GM18873 (cell line): ENCODE data around the gene IGFBP6.

Source experiments
- ATAC-seq: cut with Tn5 transposase; IDR thresholded peaks from one replicate; pipeline ENCODE4 v1.9.1; 2021; ENCODE audit warnings: mild to moderate bottlenecking, moderate library complexity, moderate number of reproducible peaks; ENCODE audit not compliant: unreplicated experiment, low FRiP score

IGFBP6 gene

GRCh38 chr12:53097564-53098353 is at the start of gene IGFBP6:
Gene IGFBP6 (plus strand): TSS chr12:53097667. CDS start chr12:53097718, 51 bp downstream.
- ATAC-seq: no peak

GRCh38 chr12:53048033-53048779 is 49.3 kb upstream of the IGFBP6 start:
- no peak for ATAC-seq

GRCh38 chr12:53048780-53049401 is 48.6 kb upstream of the IGFBP6 start:
- ATAC-seq: no peak

GRCh38 chr12:53049571-53050318 is 47.7 kb upstream of the IGFBP6 start, which contains the start of gene TNS2:
Gene TNS2 (plus strand): TSS chr12:53050065. CDS start chr12:53050186, 121 bp downstream.
- ATAC-seq: no peak

- no peak for ATAC-seq
Measured at GRCh38 chr12:53050426-53051057, 46.9 kb upstream of the IGFBP6 start.

- no peak for ATAC-seq
Measured at GRCh38 chr12:53051058-53051880, 46.2 kb upstream of the IGFBP6 start.

DNA sequence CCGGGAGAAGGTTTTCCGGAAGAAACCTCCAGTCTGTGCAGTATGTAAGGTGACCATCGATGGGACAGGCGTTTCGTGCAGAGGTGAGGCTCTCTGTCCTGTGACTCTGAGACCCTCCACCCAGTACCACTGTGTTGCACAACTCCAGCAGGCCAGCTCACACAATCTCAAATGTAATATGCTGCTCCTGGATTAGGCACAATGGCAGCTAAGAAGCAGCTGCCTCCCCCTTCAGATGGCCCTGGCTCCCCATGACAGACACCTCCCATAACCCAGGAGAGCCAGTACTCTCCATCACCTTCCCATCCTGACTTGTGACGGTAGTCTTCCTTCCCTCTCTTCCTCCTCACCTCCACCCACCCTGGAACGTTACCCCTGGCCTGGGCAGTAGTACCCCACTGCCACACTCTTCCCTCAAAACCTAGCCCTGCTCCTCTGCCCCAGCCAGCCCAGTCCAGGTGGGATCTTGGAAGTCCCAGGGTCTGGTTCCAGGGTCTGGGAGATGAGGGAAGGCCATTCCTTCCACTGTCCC is 45.5 kb upstream of the IGFBP6 start:
- ATAC-seq: no peak

DNA sequence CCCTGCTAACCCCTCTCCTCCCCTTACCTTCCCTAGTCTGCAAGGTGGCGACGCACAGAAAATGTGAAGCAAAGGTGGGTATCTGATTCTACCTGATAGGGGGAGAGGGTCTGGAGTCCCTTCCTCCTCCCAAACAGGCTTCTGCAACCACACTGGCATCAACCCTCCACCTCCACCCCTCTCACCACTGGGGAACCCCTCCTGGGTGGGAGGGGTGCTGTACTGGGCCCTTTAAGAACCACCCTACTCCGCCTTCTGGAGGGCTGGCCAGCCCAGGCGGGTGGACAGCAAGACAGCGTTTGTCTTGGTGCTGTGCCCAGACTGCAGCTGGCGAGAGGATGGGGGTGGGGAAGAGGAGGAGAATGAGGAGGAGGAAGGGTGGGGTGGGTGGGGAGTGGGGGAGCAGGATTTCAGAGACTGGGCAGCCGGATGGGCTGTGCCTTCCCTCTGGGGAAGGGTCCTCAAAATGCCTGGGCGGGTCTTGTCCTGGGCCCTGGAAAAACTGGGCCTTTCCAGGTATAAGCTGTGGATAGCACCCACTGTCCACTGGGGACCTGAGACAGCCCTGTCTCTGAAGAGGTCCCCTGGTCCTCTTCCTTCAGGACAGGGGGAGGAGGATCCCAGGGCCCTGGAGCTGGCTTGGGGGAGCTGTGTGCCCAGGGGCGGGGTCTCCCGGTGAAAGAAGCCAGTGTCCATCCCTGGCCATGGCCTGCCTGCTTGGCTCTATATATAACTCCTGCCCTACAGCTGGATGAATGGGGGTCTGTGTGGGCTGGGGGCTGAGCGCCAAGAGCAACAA is 44.8 kb upstream of the IGFBP6 start:
- no peak for ATAC-seq

- no peak for ATAC-seq
Measured at GRCh38 chr12:53053218-53054111, 44.0 kb upstream of the IGFBP6 start.

DNA sequence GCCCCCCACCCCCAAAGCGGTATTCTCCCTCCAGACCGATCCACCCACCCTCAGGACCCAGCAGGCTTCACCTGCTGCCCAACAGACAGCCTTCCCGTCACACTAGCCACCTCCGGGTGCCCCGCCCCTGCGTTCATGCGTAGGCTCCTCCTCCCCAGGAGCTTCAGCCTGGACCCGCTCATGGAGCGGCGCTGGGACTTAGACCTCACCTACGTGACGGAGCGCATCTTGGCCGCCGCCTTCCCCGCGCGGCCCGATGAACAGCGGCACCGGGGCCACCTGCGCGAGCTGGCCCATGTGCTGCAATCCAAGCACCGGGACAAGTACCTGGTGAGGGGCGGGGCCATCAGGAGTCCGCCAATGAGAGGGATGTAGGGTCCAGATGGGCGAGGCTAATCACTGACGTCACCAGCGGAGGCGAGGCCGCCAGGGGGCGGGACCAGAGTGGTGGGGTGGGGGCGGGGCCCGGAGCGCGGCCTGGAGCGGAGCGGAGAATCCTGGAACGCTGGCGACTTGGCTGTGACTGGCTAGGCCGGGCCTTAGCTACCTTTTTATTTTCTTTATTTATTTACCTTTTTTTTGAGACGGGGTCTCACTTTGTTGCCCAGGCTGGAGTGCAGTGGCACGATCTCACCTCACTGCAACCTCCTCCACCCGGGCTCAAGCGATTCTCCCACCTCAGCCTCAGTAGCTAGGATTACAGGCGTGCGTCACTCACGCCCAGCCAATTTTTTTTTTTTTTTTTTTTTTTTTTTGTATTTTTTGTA is 43.2 kb upstream of the IGFBP6 start:
- peak; percentile 80 for ATAC-seq

GRCh38 chr12:53055471-53056266 is 41.8 kb upstream of the IGFBP6 start:
- no peak for ATAC-seq

DNA sequence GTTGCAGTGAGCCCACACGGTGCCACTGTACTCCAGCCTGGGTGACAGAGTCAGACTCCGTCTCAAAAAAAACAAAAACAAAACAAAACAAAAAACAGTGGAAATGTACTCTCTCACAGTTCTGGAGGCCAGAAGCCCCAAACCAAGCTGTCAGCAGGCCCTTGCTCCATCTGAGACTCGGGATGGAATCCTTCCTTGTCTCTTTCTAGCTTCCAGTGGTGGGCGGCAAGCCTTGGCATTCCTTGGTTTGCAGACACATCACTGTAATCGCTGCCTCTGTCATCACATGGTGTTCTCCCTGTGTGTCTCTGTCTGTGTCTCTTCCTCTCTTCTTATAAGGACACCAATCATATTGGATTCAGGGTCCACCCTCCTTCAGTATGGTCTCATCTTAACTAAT is 41.2 kb upstream of the IGFBP6 start:
- no peak for ATAC-seq

DNA sequence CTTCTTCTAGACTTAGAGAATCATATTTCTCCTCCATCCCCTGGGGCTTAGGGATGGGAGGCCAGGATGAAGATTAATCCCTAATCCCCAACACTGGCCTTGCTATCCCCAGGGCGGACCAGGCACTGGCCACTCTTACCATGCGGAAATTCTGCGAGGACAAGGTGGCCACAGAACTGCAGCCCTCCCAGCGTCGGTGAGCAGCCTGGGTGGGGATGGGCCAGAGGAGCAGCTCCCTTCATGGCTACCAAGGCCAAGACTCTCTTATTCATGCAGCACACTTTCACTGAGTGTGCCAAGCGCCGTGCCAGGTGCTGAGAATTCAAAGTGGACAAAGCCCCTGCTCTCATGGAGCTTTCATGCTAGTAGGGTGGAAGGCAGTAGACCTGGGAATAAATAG is 40.6 kb upstream of the IGFBP6 start:
- ATAC-seq: no peak

DNA sequence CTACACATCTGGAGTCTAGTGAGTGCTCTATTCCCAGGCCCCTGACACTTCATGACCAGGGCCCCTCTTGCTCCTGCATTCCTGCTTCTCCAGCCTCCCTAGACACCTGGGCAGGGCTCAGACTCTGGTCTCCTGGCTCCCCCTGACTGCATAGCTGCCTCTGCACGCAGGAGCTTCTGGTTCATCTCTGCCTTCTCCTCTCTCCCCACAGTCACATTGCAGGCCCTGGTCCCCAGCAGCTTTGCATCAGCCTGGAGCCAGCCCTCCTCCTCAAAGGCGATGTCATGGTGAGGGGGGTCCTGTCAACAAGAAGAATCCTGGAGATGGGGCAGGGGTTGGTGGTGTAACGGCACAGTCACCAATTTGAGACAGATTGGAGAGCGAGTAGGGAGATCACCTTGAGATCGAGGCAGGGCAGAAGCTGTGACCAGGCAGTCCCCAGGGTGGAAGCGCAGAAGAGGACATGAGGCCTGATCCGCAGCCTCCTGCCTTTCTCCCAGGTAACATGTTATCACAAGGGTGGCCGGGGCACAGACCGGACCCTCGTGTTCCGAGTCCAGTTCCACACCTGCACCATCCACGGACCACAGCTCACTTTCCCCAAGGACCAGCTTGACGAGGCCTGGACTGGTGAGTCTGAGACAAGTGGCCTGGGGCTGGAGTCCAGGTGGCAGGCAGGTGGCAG is 39.5 kb upstream of the IGFBP6 start:
- no peak for ATAC-seq
